Stimulated activated CD8-positive, alpha-beta memory T cell treated with anti-CD3 and anti-CD28 coated beads, Interleukin-12 subunit alpha, Interleukin-12 subunit beta, amount 100 ng/mL, for 4 hours (primary cell): ENCODE measurements around the gene SLC47A2.

ENCODE experiments used
- DNase-seq: peaks from one replicate; pipeline ENCODE4 v3.0.0-alpha.2; 2020; ENCODE audit warnings: low read depth

Gene SLC47A2

GRCh38 chr17:19747829-19748806 is 31.7 kb upstream of the SLC47A2 start, which contains the start of gene ALDH3A1:
ALDH3A1 (minus strand) TSS chr17:19748298; CDS start chr17:19745129, 3,169 bp downstream.
- DNase-seq: no peak

- DNase-seq: no peak
Observed at GRCh38 chr17:19747159-19747719, 30.9 kb upstream of the SLC47A2 start.

DNA sequence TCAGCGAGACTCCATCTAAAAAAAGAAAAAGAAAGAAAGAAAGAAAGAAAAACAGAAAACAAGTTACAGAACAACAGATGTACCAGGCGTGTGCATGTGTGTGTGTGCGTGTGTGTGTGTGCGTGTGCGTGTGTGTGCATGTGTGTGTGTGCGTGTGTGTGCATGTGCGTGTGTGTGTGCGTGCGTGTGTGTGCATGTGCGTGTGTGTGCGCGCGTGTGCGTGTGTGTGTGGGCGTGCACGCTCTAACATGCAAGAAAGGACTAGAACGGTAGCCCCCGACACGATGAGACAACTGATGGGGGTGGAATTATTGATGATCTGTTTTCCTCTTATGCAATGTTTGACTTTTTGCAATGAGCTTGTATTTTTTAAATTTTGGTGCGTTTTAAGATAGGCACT is 30.1 kb upstream of the SLC47A2 start:
- no peak for DNase-seq

- DNase-seq: peak; percentile 70
Observed at GRCh38 chr17:19744922-19745757, 28.8 kb upstream of the SLC47A2 start.

DNA sequence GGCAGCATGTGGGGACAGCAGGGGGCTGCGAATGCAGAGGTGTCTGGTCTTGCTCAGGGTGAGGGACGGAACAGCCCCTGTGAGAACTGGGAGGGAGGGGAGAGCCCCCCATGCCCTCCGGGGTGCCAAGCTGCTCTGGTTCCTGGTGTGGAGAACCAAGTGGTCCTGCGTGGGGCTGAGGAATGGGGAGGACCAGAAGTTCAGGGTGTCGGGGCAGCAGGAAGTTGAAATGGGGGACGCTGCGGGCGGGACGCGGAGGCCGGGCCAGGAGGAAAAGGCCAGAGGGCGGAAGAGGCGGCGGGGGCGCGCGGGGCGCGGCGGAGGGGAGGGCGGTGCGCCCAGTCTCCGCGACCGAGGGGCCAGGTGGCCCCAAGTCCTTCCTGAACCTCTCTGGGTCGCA is 28.1 kb upstream of the SLC47A2 start:
- no peak for DNase-seq

DNA sequence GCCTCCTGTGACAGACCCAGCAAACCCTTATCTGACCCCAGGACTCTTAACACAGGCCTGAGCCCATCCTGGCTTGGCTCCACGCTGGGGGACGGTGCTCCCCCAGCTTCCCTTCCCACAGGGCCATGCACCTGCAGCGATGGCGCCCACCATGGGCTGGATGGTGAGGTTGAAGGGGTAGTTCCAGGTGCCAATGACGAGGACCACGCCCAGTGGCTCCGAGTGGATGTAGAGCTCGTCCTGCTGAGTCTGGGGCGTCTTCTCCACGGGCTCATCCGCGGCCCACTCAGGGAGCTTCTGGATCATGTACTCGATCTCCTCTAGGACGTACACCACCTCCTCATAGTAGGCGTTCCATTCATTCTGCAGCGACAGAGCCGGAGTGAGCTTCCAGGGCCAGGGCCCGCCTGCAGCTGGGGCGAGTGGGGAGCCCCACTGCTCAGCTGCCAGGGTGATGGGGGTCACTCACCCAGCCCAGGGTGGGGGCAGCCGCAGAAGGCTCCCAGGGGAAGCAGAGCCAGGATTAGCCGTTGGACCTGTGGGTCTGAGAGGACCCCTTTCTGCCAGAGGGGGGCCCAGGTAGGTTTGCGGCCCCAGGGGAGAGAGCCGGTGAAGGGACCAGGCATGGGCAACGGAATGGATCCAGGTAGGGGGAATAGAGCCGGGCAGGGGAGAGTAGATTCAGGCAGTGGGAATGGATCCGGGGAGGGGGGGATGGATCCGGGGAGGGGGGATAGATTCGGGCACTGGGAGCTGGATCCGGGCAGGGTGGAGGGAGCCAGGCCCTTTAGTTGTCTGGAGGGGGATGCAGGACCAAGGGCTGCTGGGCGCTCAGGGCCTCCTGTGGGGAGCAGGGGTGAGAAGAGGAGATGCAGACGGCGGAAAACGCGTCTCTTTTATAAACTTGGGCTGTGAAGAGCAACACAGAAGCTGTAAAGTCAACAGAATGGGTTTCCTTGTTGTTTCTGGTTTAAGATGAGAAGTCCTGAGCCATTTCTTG is 27.0 kb upstream of the SLC47A2 start:
- no peak for DNase-seq

DNA sequence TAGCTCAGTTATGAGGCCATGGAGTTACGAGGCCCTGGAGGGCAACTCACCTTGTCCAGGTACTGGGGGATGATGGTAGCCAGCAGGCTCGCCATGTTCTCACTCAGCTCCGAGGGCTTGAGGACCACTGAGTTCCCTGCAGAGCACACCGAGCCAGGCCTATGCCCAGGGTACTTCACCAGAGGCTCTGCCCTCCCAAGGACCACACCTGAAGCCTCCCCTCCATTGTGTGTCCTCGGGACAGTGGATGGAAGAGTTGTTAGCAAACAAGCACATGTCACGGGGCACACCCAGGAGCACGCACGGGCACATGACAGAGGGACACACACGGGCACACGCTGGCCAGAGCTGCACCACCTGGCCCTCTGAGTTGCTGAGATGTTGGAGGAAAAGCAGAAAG is 26.1 kb upstream of the SLC47A2 start:
- no peak for DNase-seq

DNA sequence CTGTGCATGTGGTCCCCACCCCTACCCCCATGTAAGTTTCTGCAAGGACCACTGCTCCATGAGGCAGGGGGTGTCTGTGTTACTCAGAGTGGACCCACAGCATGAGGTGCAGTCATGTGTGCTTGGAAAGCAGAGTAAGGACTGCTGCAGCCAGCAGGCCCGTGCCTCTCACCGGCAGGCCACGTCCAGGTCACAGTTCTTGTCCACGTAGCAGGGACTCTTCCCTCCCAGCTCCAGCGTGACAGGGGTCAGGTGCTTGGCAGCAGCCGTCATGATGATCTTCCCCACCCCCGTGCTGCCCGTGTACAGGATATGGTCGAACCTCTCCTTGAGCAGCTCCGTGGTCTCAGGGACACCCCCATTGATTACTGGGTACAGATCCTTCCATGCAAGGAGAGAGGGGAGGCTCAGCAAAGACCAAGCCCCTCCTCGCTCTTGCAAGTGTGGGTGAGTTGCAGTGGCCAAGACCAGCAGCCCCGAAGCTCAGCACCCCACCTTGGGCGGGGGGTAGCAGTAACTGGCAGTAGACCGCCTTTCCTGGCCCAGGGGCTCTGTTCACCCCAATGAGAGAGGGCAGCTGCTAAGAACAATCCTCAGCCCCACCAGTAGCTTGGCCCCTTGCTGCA is 25.6 kb upstream of the SLC47A2 start:
- no peak for DNase-seq

GRCh38 chr17:19740933-19741332 is 24.5 kb upstream of the SLC47A2 start:
- DNase-seq: no peak

- no peak for DNase-seq
Observed at GRCh38 chr17:19739241-19740201, 23.1 kb upstream of the SLC47A2 start.

GRCh38 chr17:19738757-19739156 is 22.4 kb upstream of the SLC47A2 start:
- no peak for DNase-seq

DNA sequence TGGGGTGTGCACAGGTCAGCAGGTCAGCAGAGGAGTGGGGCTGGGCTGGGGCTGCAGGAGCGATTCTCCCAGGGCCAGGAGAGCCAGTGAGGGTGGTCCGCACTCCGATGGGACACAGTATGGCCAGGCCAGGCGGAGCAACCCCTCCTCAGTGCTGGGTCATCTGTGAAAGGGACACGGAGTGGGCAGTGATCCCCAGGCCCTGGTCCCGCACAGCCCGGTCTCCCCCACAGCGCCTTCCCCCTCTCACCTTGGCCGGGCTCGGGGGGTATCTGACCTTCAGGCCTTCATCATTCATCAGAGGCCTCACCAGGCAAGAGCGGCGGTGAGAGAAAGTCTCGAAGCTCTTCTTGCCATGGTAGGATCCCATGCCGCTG is 21.7 kb upstream of the SLC47A2 start:
- no peak for DNase-seq

DNA sequence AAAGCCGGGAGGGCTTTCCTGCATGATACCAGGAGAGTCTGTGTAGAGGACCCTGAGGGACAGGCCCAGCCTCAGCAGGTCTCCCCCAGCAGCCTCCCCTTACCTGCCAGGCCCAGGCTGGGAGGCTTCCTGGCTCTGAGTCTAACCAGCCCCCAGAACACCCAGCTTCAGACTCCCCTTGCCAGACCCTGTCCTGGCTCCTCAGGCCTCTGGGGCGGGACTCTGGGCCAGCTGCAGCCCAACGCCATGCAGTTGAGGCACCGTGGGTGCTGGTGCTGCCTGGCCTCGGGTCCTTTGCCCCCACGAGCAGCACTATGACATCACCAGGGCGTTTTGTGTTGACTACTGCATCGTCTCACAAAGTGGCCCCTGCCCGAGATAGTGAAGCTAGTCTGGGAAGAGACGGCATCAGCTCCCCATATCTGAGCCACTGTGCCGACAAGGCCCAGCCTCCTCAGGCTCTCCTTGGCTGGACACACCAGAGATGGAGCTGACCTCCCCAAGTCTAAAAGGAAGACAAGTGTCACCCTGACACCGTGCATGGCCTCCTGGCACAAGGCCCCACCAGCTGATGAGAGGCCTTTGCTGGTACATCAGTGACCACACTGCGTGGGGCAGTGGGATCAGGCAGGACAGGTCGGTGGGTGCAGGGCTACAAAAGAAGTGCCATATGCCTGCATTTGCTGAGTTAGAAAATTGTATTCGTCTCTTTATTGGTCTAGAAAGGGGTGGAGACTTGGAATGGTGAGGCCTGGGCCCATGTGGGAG is 21.1 kb upstream of the SLC47A2 start:
- no peak for DNase-seq

GRCh38 chr17:19736071-19736470 is 19.7 kb upstream of the SLC47A2 start:
- no peak for DNase-seq

- no peak for DNase-seq
Observed at GRCh38 chr17:19733953-19734526, 17.7 kb upstream of the SLC47A2 start.

GRCh38 chr17:19731626-19732025 is 15.2 kb upstream of the SLC47A2 start:
- DNase-seq: no peak

GRCh38 chr17:19730843-19731242 is 14.5 kb upstream of the SLC47A2 start:
- no peak for DNase-seq

- DNase-seq: no peak
Observed at GRCh38 chr17:19729900-19730299, 13.5 kb upstream of the SLC47A2 start.
